Stimulated activated CD4-positive, alpha-beta T cell treated with anti-CD3 and anti-CD28 coated beads, TNF-alpha, amount 100 ng/mL, for 1 hour (primary cell): ENCODE measurements around the gene CASP12.

ENCODE experiments used
- DNase-seq, 3 donors: peaks; one replicate each; pipeline ENCODE4 v3.0.0-alpha.2; 2020; ENCODE audit warnings: low read depth in 3 of 3, low spot score in 1 of 3

The CASP12 gene

DNA sequence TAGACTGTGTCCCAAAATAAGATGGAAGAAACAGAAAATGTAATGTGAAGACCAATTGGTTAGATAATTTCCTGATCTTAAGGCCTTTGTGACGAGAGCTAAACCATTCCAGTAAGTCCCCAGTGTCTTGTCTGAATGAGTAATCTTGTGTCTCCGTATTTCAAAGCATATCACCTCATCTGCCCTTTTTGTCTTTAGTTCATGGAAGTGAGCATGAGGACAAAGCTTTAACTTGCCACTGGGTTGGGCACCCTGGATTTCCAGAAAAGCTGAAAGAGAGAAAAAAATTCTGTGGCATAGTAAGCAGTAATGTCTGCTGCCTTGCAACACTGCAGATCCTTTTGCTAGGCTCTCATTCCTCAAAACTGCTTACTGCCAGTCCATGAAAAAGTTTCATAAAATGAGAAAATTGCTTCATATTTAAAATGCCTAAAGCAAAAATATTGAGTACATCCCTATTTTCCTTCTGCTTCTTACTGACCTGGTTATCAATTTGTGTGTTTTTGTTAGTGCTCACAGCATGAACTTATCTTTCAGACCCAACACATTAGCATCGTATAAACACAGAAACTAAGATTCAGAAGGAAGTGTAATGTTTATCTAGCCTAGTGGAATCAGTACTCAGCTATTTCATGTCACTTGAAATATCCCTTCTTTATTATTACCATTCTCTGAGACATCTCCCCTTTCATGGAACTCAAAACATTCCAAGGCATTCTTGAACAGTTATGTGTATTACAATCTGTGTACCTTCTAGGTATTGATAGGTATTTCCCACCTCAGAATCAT lies 5.3 kb downstream of the CASP12 start:
- no peak for DNase-seq

- no peak for DNase-seq
Observed at GRCh38 chr11:104891135-104891534, 7.1 kb downstream of the CASP12 start.

- DNase-seq = no peak
Observed at GRCh38 chr11:104883342-104883741, 14.9 kb downstream of the CASP12 start.

GRCh38 chr11:104881117-104881794 lies 17.0 kb downstream of the CASP12 start:
- no peak for DNase-seq

GRCh38 chr11:104879514-104880190 lies 18.6 kb downstream of the CASP12 start:
- DNase-seq = no peak

DNA sequence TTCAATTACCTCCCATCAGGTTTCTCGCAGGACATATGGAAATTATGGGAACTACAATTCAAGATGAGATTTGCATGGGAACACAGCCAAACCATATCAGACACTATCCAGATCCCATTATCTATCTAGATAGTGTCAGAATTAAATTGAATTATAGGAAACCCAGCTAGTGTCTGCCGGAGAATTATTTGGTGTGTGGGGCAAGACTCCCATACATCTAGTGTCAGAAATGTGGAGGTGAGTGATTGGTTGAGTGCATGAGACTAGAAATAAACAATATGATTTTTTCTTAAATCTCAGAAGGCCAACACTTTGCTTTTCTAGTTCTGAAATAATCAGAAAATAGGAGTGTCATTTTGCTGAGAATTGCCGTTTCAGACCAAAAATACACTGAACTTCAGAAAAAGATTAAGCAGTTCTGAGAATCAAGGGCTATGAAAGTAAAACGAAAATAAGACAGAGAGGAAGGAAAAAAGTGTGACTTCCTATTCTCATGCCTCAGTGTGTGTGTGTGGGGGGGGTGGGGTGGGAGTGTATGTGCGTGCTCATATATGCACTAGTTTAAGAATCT lies 21.3 kb downstream of the CASP12 start:
- DNase-seq = no peak

DNA sequence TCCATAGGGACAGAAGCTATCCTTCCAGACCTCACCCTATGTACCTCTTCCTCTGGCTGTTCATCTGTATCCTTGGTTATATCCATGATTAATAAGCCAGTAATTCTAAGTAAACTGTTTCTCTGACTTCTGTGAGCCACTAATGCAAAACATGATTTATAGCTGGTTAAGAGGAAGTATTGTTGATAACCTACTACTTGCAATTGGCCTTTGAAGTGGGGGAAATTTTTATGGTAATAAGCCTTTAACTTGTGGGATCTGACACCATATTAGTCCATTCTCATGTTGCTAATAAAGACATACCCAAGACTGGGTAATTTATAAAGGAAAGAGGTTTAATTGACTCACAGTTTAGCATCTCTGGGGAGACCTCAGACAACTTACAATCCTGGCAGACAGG lies 21.9 kb downstream of the CASP12 start:
- DNase-seq = no peak

DNA sequence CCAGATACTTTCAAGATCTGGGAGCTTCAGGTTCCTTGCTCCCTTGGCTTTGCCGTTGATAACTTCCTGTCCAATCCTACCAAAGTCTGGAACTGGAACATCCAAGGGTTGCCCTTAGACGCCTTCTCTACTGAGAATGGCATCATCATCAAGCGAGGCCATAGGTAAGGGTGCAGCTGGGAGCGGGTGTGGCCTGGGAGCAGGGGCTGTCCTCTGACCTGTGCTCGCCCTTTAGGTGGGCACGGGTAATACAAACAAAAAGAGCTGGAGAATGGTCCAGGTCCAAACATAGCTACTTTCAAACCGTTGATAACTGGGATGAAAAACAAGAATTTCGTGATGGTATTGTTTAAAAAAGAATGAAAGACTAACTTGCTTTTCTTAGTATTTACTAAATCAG lies 25.0 kb downstream of the CASP12 start:
- no peak for DNase-seq

DNA sequence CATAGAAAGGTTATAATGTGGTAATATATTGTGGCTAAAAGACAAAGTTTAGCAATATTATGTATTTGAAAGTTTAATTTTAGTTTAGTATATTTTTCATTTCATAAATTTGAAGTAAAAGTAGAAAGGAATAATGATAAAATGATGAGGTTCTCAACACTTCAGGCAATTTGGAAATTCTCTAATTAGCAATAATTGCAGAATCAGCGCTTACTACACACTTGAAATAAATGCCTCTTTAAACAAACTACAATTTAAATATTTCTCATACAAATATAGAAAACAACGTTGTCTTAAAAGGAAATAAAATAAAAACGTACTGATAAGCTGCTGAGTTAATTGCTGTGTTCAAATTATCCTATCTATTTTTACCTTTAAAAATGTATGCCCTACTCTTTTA lies 25.9 kb downstream of the CASP12 start:
- no peak for DNase-seq

DNA sequence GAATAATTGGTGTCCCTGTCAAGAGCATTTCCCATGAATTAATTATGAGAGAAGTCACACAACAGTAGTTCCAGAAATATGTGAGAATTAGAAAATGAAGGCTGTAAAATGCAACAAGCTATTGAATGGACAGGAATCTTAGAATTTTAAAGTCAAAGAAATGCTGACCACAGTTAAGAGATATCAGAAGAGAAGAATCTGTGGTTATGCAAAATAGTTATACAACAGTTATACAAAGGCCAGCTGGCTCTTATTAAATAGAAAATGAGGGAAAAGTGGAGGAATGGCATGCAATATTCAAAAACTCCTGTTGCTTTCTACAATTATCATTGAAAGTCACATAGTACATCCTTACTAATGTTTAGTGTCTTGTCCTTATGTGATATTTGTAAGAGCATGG lies 27.4 kb downstream of the CASP12 start:
- no peak for DNase-seq

- no peak for DNase-seq
Observed at GRCh38 chr11:104866815-104867214, 31.4 kb downstream of the CASP12 start.

DNA sequence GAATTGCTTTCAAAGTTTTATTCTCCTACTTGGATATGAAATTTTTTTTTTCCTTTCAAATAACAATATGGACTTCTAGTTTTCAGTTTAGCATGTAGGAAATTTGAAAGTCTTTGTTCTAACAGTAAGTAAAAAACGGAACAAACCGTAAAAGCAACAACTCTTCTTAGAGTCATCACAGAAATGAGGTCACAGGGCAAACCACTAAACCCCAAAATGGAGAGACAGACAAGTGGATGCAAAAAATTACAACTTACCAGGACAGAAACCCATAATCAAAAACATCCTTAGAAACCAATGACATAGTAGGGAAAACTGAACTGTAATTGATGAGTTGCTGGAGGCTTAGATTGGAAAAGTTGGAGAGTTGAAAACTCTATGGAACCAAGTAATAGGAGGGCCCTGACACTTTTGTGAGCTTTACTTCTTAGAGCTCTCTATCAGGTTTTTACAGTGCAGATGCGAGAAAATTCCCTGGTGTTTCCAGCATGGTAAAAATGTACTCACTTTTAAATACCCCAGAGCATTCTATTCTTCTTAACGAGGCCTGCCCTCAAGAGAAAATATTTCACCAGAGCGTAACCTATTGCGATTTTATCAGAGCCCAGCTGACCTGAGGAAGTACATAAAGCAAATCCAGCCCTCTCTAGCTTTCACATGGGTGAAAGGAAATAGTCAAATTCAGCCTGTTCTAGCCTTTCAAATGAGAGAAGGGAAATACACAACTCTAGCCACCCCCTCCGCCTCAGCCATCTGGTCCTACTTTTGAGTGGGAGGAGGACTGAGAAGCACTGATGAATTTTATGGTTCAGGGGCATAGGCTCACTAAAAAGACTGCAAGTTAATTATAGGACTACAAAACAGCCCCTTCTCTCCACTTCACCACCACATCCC lies 39.1 kb downstream of the CASP12 start:
- DNase-seq = no peak

DNA sequence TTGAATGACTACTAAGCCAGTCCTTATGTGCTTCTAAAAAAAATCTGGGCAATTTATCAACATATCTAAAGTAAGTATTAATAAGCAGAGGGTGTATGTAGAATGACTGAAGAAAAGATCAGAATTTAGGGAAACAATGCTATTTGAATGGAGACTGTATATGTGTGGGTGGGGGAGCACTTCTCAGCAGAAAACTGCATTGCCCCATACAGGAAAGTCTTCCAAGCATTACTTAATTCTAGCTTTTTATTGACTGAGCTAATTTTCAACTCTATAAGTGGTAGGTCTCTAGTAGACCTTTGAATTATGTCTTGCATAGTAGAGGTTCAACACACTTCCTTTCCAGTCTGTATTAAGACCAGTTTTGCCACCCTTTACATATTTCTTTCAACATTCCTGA lies 41.7 kb downstream of the CASP12 start:
- no peak for DNase-seq

GRCh38 chr11:104855965-104856364 lies 42.3 kb downstream of the CASP12 start:
- no peak for DNase-seq

DNA sequence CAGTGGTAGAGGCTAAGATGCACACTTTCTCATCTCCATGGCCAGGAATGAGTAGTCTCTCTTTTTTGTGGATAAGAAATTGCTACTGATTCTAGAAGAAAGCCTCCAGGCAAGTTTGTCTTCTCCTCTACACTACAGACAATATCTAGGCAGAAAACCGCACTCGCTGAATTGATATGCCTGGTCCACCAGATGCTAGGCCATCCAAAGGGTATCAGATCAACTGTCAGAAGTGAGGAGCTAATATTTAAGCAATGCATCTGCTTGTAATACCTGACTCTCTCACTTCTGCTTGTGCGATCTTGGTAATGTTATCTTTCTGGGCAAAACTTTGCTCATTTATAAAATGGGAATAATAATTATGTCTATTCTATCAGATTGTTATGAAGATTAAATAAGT lies 45.0 kb downstream of the CASP12 start:
- DNase-seq = no peak

DNA sequence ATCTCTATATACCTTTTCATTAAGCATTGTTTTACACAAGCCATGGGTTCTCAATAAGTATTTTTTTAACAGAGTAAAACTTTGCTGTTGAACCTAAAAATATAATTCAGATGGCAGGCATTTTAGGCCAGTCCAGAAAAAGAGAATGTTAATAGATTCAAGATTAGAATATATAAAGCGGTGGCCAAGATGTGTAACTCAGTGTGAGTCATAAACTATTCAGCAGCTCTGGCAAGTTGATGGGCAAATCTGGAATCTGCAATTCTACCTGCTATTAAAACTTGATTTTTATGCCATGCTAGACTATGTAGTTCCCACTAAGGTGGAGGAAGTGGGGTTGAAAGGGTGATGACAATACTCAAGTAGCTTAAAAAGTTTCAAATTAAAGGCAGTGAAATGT lies 45.4 kb downstream of the CASP12 start:
- no peak for DNase-seq

DNA sequence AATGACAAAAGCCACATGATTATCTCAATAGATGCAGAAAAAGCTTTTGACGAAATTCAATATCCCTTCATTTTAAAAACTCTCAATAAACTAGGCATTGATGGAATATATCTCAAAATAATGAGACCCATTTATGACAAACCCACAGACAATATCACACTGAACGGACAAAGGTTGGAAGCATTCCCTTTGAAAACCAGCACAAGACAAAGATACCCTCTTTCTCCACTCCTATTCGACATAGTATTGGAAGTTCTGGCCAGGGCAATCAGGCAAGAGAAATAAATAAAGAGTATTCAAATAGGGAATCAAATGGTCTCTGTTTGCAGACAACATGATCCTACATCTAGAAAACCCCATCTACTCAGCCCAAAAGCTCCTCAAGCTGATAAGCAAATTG lies 52.0 kb downstream of the CASP12 start:
- no peak for DNase-seq

DNA sequence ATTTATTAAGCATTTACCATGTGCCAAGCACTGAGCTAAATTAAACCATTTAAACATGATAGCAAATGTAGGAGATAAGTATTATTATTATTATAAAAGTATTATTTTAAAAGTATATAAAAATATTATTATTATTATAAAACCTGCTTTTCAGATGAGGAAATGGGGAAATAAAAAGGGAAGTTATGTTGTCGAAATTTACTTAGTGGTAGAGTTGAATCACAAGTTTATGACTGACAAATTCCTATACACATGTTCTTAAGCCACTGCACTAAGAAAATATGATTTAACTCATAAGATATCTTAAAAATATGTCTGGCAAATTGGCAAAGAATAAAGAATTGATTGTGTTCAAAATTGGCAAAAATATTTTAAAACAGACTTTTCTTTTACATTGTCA lies 53.8 kb downstream of the CASP12 start:
- DNase-seq = no peak

DNA sequence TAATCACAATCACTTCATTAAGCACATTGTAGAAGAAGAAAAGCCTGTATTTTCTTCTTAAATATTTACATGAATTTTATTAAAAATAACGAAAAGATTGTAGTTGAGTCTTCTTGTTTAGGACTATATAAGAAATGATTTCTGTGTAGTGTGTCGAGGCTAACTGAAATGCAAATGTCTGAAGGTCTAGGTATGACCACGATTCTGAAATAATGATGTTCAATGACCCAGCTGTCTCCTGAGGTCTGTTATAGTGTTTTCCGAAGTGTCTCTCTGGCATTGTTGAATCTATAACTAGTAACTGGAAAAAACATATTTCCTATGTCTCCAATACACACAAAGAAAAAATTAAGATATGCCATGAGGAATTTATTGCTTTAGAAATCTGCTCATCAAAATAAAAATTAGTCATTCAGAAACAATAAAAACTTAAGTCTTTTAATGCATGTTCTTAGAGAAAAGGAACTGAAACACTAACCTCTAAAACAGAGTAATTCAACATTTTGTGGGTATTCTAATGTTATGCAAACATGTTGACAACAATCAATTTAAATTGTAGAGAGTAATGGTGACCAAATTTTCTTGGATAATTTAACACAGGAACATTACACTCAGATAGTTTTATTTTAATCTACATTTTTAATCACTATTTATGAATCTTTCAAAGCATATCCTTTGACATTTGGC lies 55.0 kb downstream of the CASP12 start:
- DNase-seq = no peak

DNA sequence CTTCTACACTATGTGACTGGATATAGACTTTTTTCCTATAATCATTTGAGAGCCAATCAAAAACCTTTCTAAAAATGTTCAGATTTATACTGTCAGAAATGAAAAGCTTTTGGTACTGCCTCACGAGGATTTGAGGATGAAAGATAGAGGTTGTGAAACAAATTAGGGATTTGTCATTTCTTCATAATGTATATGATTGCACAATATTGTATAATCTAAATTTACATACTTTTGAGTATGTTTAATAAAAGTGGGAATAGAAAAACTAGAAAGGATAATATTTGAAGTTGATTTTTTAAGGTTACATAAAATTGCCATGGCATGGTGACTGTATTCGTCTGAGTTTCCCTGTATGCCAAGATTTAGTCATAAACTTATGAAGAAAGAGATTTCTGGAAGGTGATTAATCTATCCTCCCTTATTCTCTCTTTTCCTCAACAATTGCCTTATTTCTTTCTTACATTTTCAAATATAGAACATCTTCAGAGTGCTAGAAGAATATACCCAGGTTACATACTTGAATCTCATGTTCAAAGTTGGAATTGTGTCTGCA lies 56.2 kb downstream of the CASP12 start:
- no peak for DNase-seq
